Kidney tubule cell (primary cell): ENCODE results near the gene PRR33.

Source experiments
- DNase-seq: peaks from one replicate; pipeline ENCODE4 v3.0.0-alpha.2; 2018; ENCODE audit warnings: low spot score

The PRR33 gene

DNA sequence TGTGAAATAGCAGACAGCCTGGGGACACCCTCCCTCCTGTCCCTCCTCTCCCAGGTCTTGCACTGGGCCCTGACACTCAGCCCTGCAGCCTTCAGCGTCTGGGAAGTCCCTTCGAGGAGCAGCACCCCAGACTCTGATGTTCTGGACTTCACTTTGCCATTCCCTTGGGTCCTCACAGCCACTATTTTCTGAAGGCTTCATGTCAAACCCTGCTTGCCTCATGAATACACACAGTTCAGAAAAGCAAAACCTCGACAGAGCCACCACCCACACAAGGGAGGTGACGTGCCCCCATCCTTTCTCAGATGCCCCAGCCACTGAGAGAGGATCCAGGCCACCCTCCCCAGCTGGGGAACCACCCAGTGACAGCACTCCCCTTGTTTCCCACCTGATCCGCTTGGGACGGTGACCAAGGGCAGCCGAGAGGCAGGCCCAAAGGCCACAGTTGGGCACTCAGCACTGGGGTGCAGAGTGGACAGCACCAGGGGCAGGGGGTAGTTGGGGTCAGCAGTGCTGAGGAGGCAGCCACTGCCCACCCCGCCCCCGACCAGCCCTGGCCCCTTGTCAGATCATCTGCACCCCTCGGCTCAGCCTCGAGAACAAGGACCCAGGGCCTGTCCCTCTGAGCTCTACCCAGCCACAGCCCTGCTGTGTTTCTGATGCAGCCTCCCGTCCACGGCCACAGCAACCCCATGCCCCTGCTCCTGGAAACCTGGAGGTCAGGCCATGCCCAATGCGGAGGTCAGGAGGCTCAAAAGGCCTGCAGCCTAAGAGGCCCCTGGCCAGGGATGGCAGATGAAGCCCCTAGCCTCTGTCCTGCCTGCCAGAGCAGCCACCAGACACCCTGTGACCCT, 24.7 kb upstream of the PRR33 start:
- no peak for DNase-seq

- no peak for DNase-seq
Observed at GRCh38 chr11:1915795-1916131, 24.1 kb upstream of the PRR33 start.

DNA sequence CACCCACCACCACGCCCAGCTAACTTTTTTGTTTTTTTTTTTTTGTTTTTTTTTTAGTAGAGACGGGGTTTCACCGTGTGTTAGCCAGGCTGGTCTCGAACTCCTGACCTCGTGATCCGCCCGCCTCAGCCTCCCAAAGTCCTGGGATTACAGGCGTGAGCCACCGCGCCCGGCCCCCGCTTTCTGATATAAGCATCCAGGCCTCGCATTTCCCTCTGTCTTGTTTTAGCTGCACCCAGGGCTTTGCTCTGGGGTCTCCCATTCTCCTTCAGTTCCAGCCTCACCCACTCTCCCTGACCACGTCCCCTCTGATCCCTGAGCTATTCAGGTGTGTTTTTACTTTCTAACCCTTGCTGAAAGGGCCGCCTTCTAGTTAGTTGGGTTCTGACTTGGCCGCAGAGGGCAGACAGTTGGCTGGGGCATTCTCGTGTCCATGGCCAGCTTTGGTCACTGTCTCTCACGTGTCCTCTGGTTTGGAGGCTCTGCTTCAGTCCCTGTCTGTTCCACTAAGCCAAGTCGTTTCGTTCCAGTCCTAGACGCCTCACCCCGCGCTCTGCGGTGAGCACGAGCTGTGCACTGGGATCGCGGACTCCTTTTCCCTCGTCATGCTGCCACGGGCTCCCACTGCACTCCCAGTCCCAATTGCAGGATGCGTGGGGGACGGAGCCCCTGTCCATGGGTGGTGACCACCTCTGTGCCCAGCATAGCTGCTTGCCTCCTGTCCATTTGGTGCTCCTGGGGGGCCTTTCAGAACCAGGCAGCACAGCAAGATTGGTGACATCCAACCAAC, 21.8 kb upstream of the PRR33 start:
- no peak for DNase-seq

- DNase-seq = no peak
Observed at GRCh38 chr11:1912289-1912878, 20.7 kb upstream of the PRR33 start.

- no peak for DNase-seq
Observed at GRCh38 chr11:1909524-1909923, 17.8 kb upstream of the PRR33 start.

GRCh38 chr11:1908618-1909017, 16.9 kb upstream of the PRR33 start:
- DNase-seq = no peak

DNA sequence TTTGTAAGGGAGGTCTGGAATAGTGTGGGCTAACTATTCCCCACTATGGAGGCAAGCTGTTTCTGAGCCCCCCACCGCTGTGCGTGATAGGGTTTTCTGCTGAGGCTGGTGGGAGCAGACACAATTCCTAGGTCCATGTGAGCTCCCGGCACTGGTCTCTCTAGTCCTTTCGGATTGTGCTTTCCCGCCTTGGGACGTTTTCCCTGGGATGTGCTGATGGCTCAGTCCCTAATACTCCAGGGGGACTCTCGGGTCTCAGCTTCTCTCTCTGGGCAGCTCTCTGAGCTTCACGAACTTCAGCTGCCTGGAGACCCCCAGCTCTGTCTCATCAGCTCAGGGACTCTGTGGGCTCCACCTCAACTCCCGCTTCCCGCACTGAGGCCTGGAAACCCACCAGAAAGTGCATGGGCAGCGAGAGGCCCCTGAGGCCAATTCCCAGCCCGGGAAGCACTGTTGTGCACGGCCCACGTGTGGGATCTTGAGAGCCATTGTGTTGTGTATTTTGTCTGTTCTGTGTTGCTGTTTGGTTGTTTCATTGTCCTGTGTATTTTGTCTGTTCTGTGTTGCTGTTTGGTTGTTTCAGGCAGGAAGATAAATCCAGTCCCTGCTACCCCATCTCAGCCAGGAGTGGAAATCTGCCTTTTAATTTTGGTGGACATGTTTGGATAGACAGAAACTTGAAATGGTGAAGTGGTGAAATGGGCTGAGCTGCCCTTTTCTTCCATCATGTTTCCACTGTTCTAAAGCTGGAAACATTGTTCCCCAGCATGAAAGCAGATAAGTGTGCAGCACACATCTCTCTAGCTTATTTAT, 15.1 kb upstream of the PRR33 start:
- no peak for DNase-seq

- DNase-seq = no peak
Observed at GRCh38 chr11:1906181-1906580, 14.5 kb upstream of the PRR33 start.

DNA sequence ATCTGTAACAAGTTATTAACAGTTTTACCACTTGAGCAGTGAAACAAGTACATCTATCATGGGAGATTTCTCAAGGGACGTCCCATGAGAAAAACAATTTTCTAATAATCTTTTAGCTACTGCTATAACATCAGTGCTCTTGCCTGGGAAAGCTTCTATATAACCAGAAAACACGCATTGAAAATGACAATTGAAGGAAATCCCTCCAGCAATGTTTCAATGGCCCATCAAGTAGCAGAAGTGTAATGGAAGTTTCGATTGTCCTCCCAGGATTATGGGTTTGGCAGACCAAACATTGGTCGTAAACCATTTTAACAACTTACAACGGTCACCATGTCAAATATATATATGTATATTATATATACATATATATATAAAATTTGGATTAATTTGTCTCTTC, 8.0 kb upstream of the PRR33 start:
- DNase-seq = no peak

DNA sequence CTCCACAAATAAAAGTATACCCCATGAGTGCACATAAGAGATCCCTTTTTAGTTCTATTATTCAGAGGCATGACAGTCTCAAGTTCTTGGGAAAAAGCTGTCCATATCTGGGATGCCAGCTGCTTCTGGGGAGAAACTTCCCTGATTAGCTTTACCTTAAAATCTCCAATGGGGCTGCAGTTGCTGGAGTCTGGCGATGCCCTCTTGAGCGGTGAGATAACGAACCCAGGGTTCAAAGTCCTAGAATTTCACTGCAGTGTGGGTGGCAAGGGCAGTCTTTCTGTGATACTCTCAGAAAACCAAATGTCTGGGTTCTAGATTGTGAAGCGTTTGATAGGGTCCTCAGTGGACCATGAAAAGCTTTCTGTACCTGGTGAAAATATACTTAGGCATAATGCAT, 7.4 kb upstream of the PRR33 start:
- DNase-seq = no peak

- DNase-seq = no peak
Observed at GRCh38 chr11:1896923-1897322, 5.2 kb upstream of the PRR33 start.

DNA sequence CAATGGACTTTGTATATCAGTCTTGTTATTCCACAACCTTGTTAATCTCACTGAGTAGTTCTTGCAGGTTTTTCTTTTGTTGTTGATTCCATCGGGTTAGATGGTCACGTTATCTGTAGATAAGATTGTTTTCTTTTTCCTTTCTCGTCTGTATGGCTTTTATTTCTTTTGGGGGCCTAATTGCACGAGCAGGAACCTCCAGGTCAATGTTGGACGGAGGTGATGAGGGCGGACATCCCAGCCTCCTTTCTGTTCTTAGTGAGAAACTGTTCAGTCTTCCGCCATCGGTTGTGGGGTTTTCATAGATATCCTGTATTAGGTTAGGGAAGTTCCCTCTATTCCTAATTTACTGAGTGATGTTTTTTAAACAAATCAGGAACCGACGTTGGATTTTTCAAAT, 4.8 kb upstream of the PRR33 start:
- DNase-seq = no peak

GRCh38 chr11:1894759-1895158, 3.1 kb upstream of the PRR33 start:
- no peak for DNase-seq

- no peak for DNase-seq
Observed at GRCh38 chr11:1893581-1894359, 2.1 kb upstream of the PRR33 start.

DNA sequence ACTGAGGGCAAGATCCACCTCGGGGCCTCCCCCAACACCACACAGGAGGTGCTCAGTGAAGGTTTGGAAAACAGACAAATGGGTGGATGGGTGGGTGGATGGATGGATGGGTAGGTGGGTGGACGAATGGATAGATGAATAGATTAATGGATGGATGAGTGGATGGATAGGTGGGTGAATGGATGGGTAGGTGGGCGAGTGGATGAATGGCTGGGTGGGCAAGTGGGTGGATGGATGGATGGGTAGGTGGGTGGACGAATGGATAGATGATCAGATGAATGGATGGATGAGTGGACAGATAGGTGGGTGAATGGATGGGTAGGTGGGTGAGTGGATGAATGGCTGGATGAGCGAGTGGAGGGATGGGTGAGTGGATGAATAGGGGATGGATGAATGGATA, 863 bp upstream of the PRR33 start:
- DNase-seq = no peak

DNA sequence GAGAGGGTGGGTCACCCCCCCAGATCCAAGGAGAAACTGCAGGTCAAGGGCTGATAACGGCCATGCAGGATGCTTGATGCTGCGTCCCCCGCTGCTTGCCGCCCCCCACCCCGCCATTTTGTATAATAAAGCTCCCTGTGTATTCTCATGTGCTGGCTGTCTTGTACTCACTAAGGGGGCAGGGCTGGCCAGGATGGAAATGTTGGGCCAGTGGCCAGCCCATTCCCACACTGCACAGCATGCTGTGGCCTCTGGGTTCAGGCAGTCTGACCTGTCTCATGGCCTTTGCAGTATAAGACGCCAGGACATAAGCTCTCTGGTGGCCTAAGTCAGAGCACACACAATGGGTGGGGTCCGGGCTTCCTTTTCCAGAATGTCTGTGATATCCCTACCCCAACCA, 421 bp upstream of the PRR33 start:
- DNase-seq = no peak

DNA sequence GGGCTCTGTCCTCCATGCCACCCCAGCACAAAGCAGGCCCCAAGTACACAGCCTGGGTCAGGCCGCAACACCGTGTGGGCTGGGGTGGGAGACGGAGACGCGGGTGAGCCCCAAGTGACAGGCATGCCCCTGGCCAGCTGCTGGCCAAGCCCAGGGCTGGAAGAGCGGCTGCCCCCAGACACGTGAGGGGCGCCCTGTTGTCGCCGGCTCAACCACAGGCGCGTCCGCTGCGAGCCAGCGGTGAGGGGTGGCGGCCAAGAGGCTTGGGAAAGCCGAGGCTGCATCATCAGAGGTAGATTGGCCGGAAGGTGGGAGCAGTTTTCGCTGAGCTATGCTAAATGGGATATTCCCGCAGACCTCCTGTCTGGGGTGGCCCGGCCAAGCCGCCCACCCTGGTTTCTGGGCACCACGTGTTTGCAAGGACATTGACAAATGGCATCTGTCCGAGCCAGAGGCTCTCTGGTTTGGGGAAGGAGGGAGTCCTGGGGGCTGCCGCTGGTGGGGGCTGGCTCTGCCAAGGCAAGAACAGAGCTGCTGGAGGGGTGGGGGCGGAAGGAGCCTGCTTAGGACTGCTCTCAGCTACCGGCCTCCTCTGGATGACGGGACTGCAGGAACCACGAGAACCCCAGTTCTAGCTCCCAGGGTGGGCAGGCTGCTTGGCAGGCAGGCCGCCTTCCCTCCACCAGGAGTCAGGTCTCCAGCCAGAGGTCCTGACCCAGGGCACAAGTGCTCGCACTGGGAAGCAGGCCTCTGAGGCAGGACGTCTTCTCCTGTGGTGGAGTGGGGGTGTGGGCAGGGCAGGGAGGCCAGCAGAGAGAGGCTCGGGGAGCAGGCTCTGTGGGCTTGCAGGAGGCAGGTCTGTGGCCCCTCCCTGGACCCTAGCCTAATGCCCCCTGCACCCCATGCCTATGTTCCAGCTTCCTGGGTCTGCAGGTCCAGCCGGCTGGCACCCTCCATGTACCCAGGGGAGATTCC, 552 bp downstream of the PRR33 start:
- DNase-seq = no peak

- no peak for DNase-seq
Observed at GRCh38 chr11:1889941-1890855, 1.5 kb downstream of the PRR33 start.

- DNase-seq = no peak
Observed at GRCh38 chr11:1889224-1889930, 2.3 kb downstream of the PRR33 start.
